Neural crest cell (in vitro differentiated cells): ENCODE measurements around the gene PSAT1. TPM values are rescaled to one million over a fixed set of nuclear protein-coding genes. Genes with fewer than 3 reads are reported as not detected.

Source experiments
- DNase-seq: peaks from one replicate; pipeline ENCODE4 v3.0.0; 2021; ENCODE audit warnings: low read depth, mixed read lengths, low spot score
- H3K27ac Mint-ChIP-seq: one replicate; pipeline ENCODE4 v1.8.0; 2021; ENCODE audit warnings: mild to moderate bottlenecking, mixed read lengths; ENCODE audit not compliant: unreplicated experiment
- H3K27me3 Mint-ChIP-seq: 2 replicates; pipeline ENCODE4 v1.8.0; 2021; ENCODE audit warnings: low read depth, mild to moderate bottlenecking, mixed read lengths
- H3K36me3 Mint-ChIP-seq: 2 replicates; pipeline ENCODE4 v1.8.0; 2021; ENCODE audit warnings: low read depth, mild to moderate bottlenecking, mixed read lengths
- H3K4me1 Mint-ChIP-seq: 2 replicates; pipeline ENCODE4 v1.8.0; 2021; ENCODE audit warnings: mixed read lengths
- H3K4me3 Mint-ChIP-seq: one replicate; pipeline ENCODE4 v1.8.0; 2021; ENCODE audit warnings: mild to moderate bottlenecking, mixed read lengths
- H3K9me3 Mint-ChIP-seq: 2 replicates; pipeline ENCODE4 v1.8.0; 2021; ENCODE audit warnings: mixed read lengths
- CTCF ChIP-seq: fragments of 200-600 bp; sonication (generic); conservative IDR thresholded peaks from 2 replicates; pipeline ENCODE4 v1.5.0; 2021; ENCODE audit warnings: antibody characterized with exemption, mild to moderate bottlenecking
- total RNA-seq: library from RNA; stranded (reverse); gene quantifications from 2 replicates; pipeline ENCODE4 v1.2.1, GENCODE V29; 2021

PSAT1 gene
- total RNA-seq, 1 donor from 2014 or later = 166 TPM

GRCh38 chr9:78354324-78354973 lies 57.5 kb downstream of the PSAT1 start:
- Mint-ChIP-seq H3K4me3 (no peak overlapping the region), H3K27ac (no peak overlapping the region), H3K4me1 (peaks cover 5% of the 10 kb centered on the region), H3K9me3 (no peaks in the 10 kb centered on the region), H3K27me3 (no peaks in the 10 kb centered on the region), H3K36me3 (peaks cover 6% of the 10 kb centered on the region)
- DNase-seq = no peak
- no peak for TF ChIP-seq CTCF

GRCh38 chr9:78354989-78355388 lies 58.1 kb downstream of the PSAT1 start:
- Mint-ChIP-seq H3K36me3 (peaks cover 6% of the 10 kb centered on the region), H3K9me3 (no peaks in the 10 kb centered on the region), H3K27ac (no peak overlapping the region), H3K27me3 (no peaks in the 10 kb centered on the region), H3K4me3 (no peak overlapping the region), H3K4me1 (peaks cover 5% of the 10 kb centered on the region)
- DNase-seq = no peak
- TF ChIP-seq CTCF = no peak

- TF ChIP-seq CTCF = no peak
- peaks cover 6% of the 10 kb centered on the region for H3K36me3 Mint-ChIP-seq
- H3K4me3 Mint-ChIP-seq = no peak overlapping the region
- H3K27me3 Mint-ChIP-seq = no peaks in the 10 kb centered on the region
- no peaks in the 10 kb centered on the region for H3K9me3 Mint-ChIP-seq
- no peak overlapping the region for H3K27ac Mint-ChIP-seq
- peaks cover 5% of the 10 kb centered on the region for H3K4me1 Mint-ChIP-seq
- no peak for DNase-seq
Measured at GRCh38 chr9:78356634-78357033, 59.7 kb downstream of the PSAT1 start.

GRCh38 chr9:78357165-78357873 lies 60.4 kb downstream of the PSAT1 start:
- H3K9me3 Mint-ChIP-seq = no peaks in the 10 kb centered on the region
- H3K4me3 Mint-ChIP-seq = no peak overlapping the region
- H3K4me1 Mint-ChIP-seq = peaks cover 5% of the 10 kb centered on the region
- DNase-seq = no peak
- H3K27ac Mint-ChIP-seq = no peak overlapping the region
- H3K27me3 Mint-ChIP-seq = no peaks in the 10 kb centered on the region
- peaks cover 6% of the 10 kb centered on the region for H3K36me3 Mint-ChIP-seq
- no peak for TF ChIP-seq CTCF

- no peak for TF ChIP-seq CTCF
- DNase-seq = no peak
- Mint-ChIP-seq H3K36me3 (peaks cover 6% of the 10 kb centered on the region), H3K4me1 (peaks cover 5% of the 10 kb centered on the region), H3K27ac (no peak overlapping the region), H3K27me3 (no peaks in the 10 kb centered on the region), H3K4me3 (no peak overlapping the region), H3K9me3 (no peaks in the 10 kb centered on the region)
Measured at GRCh38 chr9:78358329-78359051, 61.6 kb downstream of the PSAT1 start.
